Esophagus muscularis mucosa (tissue), 4 donors: ENCODE data around the gene PRKAR2A. TPM values are rescaled to one million over a fixed set of nuclear protein-coding genes. Genes with fewer than 3 reads are reported as not detected.
"Not testable (repeated sequence)": the region's sequence is repeated elsewhere in the genome, so short reads cannot be mapped to it uniquely, and the experiment has no call there.

Experiments
- DNase-seq: peaks from one replicate; pipeline ENCODE4 v3.0.0-alpha.2; 2017; ENCODE audit errors: extremely low spot score
- H3K27ac ChIP-seq, 4 donors: fragments of 200-600 bp; sonication (generic); replicated peaks in 1 of 4; 1 replicate in 3 of 4; 2 replicates in 1 of 4; pipeline ENCODE4 v1.5.1; 2016 to 2019; ENCODE audit warnings: mild to moderate bottlenecking in 1 of 4
- H3K27me3 ChIP-seq, 4 donors: fragments of 200-600 bp; sonication (generic); one replicate each; pipeline versions ENCODE4 v1.5.1 to v1.6.0; 2016 to 2019
- H3K36me3 ChIP-seq, 4 donors: fragments of 200-600 bp; sonication (generic); one replicate each; pipeline ENCODE4 v1.5.1; 2016 to 2019
- H3K4me1 ChIP-seq, 4 donors: fragments of 200-600 bp; sonication (generic); one replicate each; pipeline ENCODE4 v1.5.1; 2016 to 2019
- H3K4me3 ChIP-seq, 4 donors: fragments of 200-600 bp; sonication (generic); 1 replicate in 2 of 4; 2 replicates in 2 of 4; pipeline ENCODE4 v1.5.1; 2016 to 2019; ENCODE audit warnings: mild to moderate bottlenecking in 4 of 4, moderate library complexity in 1 of 4
- H3K9me3 ChIP-seq, 4 donors: fragments of 200-600 bp; sonication (generic); 1 replicate in 3 of 4; 2 replicates in 1 of 4; pipeline ENCODE4 v1.5.1; 2016 to 2019
- CTCF ChIP-seq, 3 experiments: fragments of 200-600 bp in 2 of 3; fragments of 450-650 bp in 1 of 3; sonication (generic) in 2 of 3; IDR thresholded peaks; one replicate each; pipeline ENCODE4 v1.5.1; 2017 to 2019; ENCODE audit warnings: antibody characterized with exemption in 3 of 3, mild to moderate bottlenecking in 2 of 3, moderate library complexity in 1 of 3
- EP300 ChIP-seq: sonication (generic); formaldehyde crosslinking; IDR thresholded peaks from one replicate; pipeline ENCODE4 v1.6.1; 2017; ENCODE audit warnings: antibody characterized with exemption
- POLR2A ChIP-seq: fragments of 450-650 bp; IDR thresholded peaks from one replicate; pipeline ENCODE4 v1.6.1; 2017; ENCODE audit warnings: antibody characterized with exemption, moderate library complexity, mild to moderate bottlenecking, low read depth
- POLR2AphosphoS5 ChIP-seq, 2 donors: sonication (generic); formaldehyde crosslinking; IDR thresholded peaks; one replicate each; pipeline ENCODE4 v1.6.1; 2017; ENCODE audit warnings: antibody characterized with exemption in 2 of 2
- WGBS: methylation state at CpG from one replicate; pipeline ENCODE4 v1.1.5; 2018; 5-methylcytosine and 5-hydroxymethylcytosine counted together
- intact Hi-C: fragments of 100-400 bp; cut with DNase I; formaldehyde crosslinking; loops from one replicate; pipeline ENCODE4 v1.15.1; 2023
- total RNA-seq, 4 donors: library from RNA; depleted of rRNA; stranded (reverse); fragments of >200 nt; gene quantifications; one replicate each; pipeline versions ENCODE4 v1.1.0 to v1.2.1, GENCODE V29; 2016

Gene PRKAR2A
- total RNA-seq, 4 donors from 2014 or later: 30.7 to 43.3 (median 34.2) TPM

- no peak overlapping the region for H3K27ac ChIP-seq
- H3K4me3 ChIP-seq: no peak overlapping the region
- DNase-seq: no peak
- no peak for TF ChIP-seq CTCF (IDR thresholded peaks at IDR 0.05)
- no peak for TF ChIP-seq EP300
- TF ChIP-seq POLR2A: no peak
- TF ChIP-seq POLR2AphosphoS5 (IDR thresholded peaks at IDR 0.05): no peak
- no peaks in the 10 kb centered on the region for H3K27me3 ChIP-seq
- peaks cover 0 to 14% (median 8%) of the 10 kb centered on the region in 4 donors for H3K36me3 ChIP-seq
- H3K9me3 ChIP-seq: no peaks in the 10 kb centered on the region
- peaks cover 0 to 17% (median 4%) of the 10 kb centered on the region in 4 donors for H3K4me1 ChIP-seq
- WGBS: 88% methylated on average over 2 of the region's 2 CpGs
- intact Hi-C loops: no loop called here
Observed at GRCh38 chr3:48837163-48837562, 10.5 kb downstream of the PRKAR2A start.

GRCh38 chr3:48835650-48836366, 11.9 kb downstream of the PRKAR2A start:
- peaks cover under 1 to 26% (median 5%) of the 10 kb centered on the region in 4 donors for H3K4me1 ChIP-seq
- intact Hi-C loops: no loop called here
- no peak overlapping the region for H3K27ac ChIP-seq
- H3K36me3 ChIP-seq: peaks cover 0 to 14% (median 8%) of the 10 kb centered on the region in 4 donors
- TF ChIP-seq POLR2A (no peak), CTCF (IDR thresholded peaks at IDR 0.05) (no peak), EP300 (no peak), POLR2AphosphoS5 (IDR thresholded peaks at IDR 0.05) (no peak)
- H3K27me3 ChIP-seq: no peaks in the 10 kb centered on the region
- 93% methylated on average over 11 of the region's 11 CpGs for WGBS
- H3K4me3 ChIP-seq: no peak overlapping the region
- H3K9me3 ChIP-seq: no peaks in the 10 kb centered on the region
- no peak for DNase-seq

DNA sequence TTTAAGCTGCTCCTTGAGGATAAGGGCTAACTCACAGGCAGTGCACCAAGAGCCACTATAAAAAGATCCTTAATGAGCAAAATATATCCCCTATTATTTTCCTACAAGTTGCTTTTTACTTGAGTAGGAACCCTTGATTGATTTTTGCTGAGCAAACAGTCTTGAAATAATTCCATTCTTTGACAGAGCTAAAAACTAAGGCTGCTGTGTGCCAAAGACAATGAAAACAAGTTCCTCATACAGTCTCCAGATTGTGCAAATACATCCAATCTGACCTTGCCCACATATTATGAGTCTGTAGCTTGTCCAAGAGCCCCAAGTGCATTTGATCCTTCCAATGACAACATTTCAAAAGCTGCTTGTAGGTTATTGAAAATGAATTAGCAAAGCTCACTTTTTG, 15.0 kb downstream of the PRKAR2A start:
- no peaks in the 10 kb centered on the region for H3K9me3 ChIP-seq
- H3K36me3 ChIP-seq: peaks cover 0 to under 1% (median under 1%) of the 10 kb centered on the region in 4 donors
- intact Hi-C loops: no loop called here
- no peak overlapping the region for H3K27ac ChIP-seq
- peaks cover 2 to 22% (median 5%) of the 10 kb centered on the region in 4 donors for H3K4me1 ChIP-seq
- DNase-seq: no peak
- TF ChIP-seq EP300 (no peak), POLR2A (no peak), CTCF (IDR thresholded peaks at IDR 0.05) (no peak)
- H3K4me3 ChIP-seq: no peak overlapping the region
- no peaks in the 10 kb centered on the region for H3K27me3 ChIP-seq

GRCh38 chr3:48830715-48831114, 17.0 kb downstream of the PRKAR2A start:
- TF ChIP-seq POLR2A: no peak
- TF ChIP-seq POLR2AphosphoS5 (IDR thresholded peaks at IDR 0.05): no peak
- TF ChIP-seq CTCF (IDR thresholded peaks at IDR 0.05): no peak
- no peak for TF ChIP-seq EP300
- Histone ChIP-seq H3K4me3 (no peak overlapping the region), H3K27ac (no peak overlapping the region), H3K36me3 (no peaks in the 10 kb centered on the region), H3K9me3 (no peaks in the 10 kb centered on the region), H3K27me3 (no peaks in the 10 kb centered on the region), H3K4me1 (peaks cover 6 to 32% (median 13%) of the 10 kb centered on the region in 4 donors)
- WGBS: 72% methylated on average over 6 of the region's 6 CpGs
- DNase-seq: no peak
- intact Hi-C loops: no loop called here

GRCh38 chr3:48829525-48829924, 18.1 kb downstream of the PRKAR2A start:
- H3K36me3 ChIP-seq, H3K9me3 ChIP-seq, H3K4me3 ChIP-seq, H3K27ac ChIP-seq, DNase-seq, intact Hi-C loops, H3K27me3 ChIP-seq: not testable (repeated sequence)
- 90% methylated on average over 11 of the region's 11 CpGs for WGBS
- H3K4me1 ChIP-seq: peaks cover 6 to 27% (median 11%) of the 10 kb centered on the region in 4 donors

DNA sequence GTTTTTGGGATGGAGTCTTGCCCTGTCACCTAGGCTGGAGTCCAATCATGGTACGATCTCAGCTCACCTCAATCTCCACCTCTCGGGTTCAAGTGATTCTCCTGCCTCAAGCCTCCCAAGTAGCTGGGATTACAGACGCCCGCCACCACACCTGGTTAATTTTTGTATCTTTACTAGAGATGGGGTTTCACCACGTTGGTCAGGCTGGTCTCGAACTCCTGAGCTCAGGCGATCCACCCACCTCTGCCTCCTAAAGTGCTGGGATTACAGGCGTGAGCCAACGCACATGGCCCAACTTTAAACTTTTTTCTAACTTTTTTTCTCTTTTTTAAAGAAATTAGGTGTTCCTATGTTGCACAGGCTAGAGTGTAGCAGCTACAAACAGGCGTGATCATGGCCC, 19.8 kb downstream of the PRKAR2A start:
- WGBS: 94% methylated on average over 10 of the region's 10 CpGs
- DNase-seq, H3K4me3 ChIP-seq, H3K27me3 ChIP-seq, H3K27ac ChIP-seq, intact Hi-C loops, H3K36me3 ChIP-seq, H3K9me3 ChIP-seq: not testable (repeated sequence)
- H3K4me1 ChIP-seq: peaks cover 6 to 24% (median 11%) of the 10 kb centered on the region in 4 donors
